ENCODE data around the gene DSE.

DSE gene

DNA sequence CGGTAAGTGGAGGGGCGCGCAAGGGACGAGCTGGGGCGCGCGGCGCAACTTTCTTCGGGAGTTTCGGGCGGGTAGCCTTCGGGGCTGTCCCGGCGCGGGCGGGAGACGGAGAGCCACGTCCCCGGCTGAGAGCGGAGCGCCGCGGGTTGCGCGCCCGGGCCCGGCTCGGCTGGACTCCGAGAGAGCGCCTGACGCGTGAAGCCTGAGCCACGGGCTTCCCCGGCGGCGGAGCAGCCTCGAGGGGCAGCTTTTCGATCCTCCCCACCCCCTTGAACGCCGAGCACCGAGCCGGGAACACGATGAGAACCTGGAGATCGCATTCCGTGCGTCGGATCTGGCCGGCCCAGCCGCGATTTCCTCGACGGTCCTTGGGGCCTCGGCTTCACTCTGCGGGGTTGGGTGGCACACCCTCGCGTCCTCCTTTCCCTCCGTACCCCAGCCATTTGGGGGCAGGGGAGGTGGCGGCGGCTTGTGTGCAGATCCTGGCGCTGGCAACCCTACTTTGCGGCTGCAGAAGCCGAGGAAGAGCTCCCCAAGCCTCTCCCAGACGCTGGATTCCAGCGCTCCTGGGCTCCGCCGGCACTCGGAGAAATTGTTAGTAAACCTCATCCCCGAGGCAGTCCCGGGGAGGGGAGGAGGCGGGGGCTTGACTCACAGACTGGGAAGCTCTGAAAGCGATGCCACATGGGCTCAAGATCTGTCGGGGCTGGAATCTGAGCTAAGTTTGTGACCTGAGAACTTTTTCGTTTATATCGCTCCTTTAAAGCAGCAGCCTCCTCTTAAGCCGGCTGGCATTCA lies 572 bp downstream of the DSE start:
- TF ChIP-seq ZBTB7A (IDR thresholded peaks at IDR 0.05; ENCODE audit: low read depth) (0 out of 2 replicates have a peak, but pooled peaks have one; percentile 26), NFIC (IDR thresholded peaks at IDR 0.05) (no peak)

DNA sequence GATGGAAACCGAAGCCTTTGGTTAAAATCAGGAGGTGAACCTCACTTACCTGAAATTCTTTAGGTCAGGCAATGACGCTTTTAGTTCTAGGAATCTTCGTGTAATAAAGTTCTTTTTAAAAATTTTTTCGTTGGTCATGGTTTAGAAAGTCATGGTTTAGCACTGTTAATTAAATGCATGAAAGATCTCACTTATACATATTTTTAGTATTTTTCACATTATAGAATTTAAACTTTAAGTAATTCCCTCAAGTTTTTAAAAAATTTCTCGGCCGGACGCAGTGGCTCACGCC lies 1.1 kb downstream of the DSE start:
- TF ChIP-seq FOXM1 (IDR thresholded peaks at IDR 0.05; ENCODE audit: borderline replicate concordance, low read depth), result no peak
- TF ChIP-seq NFIC (IDR thresholded peaks at IDR 0.05), result no peak
- no peak for TF ChIP-seq TCF12 (IDR thresholded peaks at IDR 0.05; ENCODE audit: low read depth)
- TF ChIP-seq ZBTB7A (IDR thresholded peaks at IDR 0.05; ENCODE audit: low read depth), result no peak
- no peak for TF ChIP-seq RAD21 (IDR thresholded peaks at IDR 0.05; ENCODE audit: low read depth)
- TF ChIP-seq EGR1 (IDR thresholded peaks at IDR 0.05), result no peak
- TF ChIP-seq TEAD4 (IDR thresholded peaks at IDR 0.05), result no peak
- TF ChIP-seq, protein P1, sequence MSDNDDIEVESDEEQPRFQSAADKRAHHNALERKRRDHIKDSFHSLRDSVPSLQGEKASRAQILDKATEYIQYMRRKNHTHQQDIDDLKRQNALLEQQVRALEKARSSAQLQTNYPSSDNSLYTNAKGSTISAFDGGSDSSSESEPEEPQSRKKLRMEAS (IDR thresholded peaks at IDR 0.05), result no peak
- no peak for TF ChIP-seq YY1 (IDR thresholded peaks at IDR 0.05; ENCODE audit: low read depth)
- no peak for TF ChIP-seq TAF1 (IDR thresholded peaks at IDR 0.05; ENCODE audit: low read depth)
- no peak for TF ChIP-seq CEBPB (IDR thresholded peaks at IDR 0.05)
- TF ChIP-seq, protein P2, sequence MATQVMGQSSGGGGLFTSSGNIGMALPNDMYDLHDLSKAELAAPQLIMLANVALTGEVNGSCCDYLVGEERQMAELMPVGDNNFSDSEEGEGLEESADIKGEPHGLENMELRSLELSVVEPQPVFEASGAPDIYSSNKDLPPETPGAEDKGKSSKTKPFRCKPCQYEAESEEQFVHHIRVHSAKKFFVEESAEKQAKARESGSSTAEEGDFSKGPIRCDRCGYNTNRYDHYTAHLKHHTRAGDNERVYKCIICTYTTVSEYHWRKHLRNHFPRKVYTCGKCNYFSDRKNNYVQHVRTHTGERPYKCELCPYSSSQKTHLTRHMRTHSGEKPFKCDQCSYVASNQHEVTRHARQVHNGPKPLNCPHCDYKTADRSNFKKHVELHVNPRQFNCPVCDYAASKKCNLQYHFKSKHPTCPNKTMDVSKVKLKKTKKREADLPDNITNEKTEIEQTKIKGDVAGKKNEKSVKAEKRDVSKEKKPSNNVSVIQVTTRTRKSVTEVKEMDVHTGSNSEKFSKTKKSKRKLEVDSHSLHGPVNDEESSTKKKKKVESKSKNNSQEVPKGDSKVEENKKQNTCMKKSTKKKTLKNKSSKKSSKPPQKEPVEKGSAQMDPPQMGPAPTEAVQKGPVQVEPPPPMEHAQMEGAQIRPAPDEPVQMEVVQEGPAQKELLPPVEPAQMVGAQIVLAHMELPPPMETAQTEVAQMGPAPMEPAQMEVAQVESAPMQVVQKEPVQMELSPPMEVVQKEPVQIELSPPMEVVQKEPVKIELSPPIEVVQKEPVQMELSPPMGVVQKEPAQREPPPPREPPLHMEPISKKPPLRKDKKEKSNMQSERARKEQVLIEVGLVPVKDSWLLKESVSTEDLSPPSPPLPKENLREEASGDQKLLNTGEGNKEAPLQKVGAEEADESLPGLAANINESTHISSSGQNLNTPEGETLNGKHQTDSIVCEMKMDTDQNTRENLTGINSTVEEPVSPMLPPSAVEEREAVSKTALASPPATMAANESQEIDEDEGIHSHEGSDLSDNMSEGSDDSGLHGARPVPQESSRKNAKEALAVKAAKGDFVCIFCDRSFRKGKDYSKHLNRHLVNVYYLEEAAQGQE (IDR thresholded peaks at IDR 0.05; ENCODE audit: low read depth), result no peak
- TF ChIP-seq CREB1 (IDR thresholded peaks at IDR 0.05; ENCODE audit: low read depth), result no peak
- TF ChIP-seq EP300 (IDR thresholded peaks at IDR 0.05; ENCODE audit: borderline replicate concordance), result no peak
- TF ChIP-seq, protein P3, sequence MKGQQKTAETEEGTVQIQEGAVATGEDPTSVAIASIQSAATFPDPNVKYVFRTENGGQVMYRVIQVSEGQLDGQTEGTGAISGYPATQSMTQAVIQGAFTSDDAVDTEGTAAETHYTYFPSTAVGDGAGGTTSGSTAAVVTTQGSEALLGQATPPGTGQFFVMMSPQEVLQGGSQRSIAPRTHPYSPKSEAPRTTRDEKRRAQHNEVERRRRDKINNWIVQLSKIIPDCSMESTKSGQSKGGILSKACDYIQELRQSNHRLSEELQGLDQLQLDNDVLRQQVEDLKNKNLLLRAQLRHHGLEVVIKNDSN (IDR thresholded peaks at IDR 0.05), result no peak

DNA sequence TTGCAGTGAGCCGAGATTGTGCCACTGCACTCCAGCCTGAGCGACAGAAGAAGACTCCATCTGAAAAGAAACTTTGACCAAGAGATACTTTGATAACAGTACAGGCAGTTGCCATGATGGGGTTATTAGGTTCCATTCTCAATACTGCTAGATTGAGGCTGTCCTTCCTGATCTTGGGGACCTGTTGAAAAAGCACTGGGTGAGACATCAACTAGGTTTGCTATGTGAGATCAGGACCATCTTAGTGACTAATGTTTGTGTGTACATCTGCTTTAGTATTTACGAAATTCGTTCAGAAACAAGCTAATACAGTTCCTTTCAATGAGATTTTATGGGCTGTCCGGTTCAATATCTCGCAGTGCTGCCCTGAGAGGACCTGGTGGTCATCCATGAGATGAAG lies 2.6 kb downstream of the DSE start:
- TF ChIP-seq ZBTB7A (IDR thresholded peaks at IDR 0.05; ENCODE audit: low read depth) (no peak), EP300 (IDR thresholded peaks at IDR 0.05; ENCODE audit: borderline replicate concordance) (no peak), CREB1 (IDR thresholded peaks at IDR 0.05; ENCODE audit: low read depth) (no peak), YY1 (IDR thresholded peaks at IDR 0.05; ENCODE audit: low read depth) (no peak), EGR1 (IDR thresholded peaks at IDR 0.05) (no peak), TAF1 (IDR thresholded peaks at IDR 0.05; ENCODE audit: low read depth) (no peak), TCF12 (IDR thresholded peaks at IDR 0.05; ENCODE audit: low read depth) (no peak), TEAD4 (IDR thresholded peaks at IDR 0.05) (no peak), RAD21 (IDR thresholded peaks at IDR 0.05; ENCODE audit: low read depth) (no peak), FOXM1 (IDR thresholded peaks at IDR 0.05; ENCODE audit: borderline replicate concordance, low read depth) (no peak), CEBPB (IDR thresholded peaks at IDR 0.05) (no peak)
- TF ChIP-seq, protein P1 (IDR thresholded peaks at IDR 0.05), result no peak
- TF ChIP-seq, protein P2 (IDR thresholded peaks at IDR 0.05; ENCODE audit: low read depth), result no peak

DNA sequence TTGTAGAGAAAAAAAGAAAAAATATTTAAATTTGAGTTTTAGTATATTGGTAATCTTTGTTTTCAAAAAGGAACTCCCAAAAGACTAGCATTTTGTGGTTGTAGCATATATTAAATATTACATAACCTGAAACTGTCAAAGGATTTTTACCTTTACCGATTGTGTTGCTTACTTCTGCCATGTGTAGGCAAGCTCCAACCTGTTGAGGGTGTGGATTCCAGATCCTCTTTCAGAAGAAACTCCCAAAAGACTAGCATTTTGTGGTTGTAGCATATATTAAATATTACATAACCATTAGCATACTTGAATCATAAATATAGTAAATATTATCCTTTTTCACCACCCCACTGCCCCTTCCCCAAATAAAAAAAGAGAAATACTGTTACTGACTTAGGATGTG lies 3.2 kb downstream of the DSE start:
- no peak for TF ChIP-seq RAD21 (IDR thresholded peaks at IDR 0.05; ENCODE audit: low read depth)

DNA sequence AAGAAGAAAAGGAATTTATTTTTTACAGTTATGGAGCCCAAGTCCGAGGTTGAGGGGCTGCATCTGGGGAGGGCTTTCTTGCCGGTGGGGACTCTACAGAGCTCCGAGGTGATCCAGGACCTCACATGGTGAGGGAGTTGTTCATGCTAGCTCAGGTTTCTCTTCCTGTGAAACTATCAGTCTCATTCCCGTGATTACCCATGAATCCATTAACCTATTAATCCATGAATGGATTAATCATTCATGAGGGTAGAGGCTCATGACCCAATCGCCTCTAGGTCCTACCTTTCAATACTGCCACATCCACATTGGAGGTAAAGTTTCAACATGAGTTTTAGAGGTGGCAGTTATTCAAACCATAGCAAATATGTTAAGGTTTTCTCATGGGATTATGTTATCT lies 3.8 kb downstream of the DSE start:
- TF ChIP-seq ZBTB7A (IDR thresholded peaks at IDR 0.05; ENCODE audit: low read depth) (no peak), TAF1 (IDR thresholded peaks at IDR 0.05; ENCODE audit: low read depth) (no peak), EGR1 (IDR thresholded peaks at IDR 0.05) (no peak), CREB1 (IDR thresholded peaks at IDR 0.05; ENCODE audit: low read depth) (no peak), EP300 (IDR thresholded peaks at IDR 0.05; ENCODE audit: borderline replicate concordance) (no peak), CEBPB (IDR thresholded peaks at IDR 0.05) (no peak), FOXM1 (IDR thresholded peaks at IDR 0.05; ENCODE audit: borderline replicate concordance, low read depth) (no peak)
- TF ChIP-seq, protein P3 (IDR thresholded peaks at IDR 0.05), result no peak

DNA sequence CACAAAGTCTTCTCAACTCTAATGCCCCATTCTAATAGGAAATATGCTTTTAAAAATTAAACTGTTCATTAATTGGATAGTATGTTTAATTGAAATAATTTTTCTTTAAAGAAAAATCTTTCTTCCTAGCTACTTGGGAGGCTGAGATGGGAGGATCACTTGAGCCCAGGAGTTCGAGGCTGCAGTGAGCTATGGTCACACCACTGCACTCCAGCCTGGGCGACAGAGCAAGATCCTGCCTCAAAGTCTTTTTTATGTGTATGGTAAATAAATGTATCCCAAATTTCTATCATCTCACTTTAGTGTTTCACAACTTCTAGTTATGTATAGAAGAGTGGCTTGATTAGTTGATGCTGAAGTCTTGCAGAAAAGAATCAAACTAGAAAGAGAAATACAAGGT lies 4.5 kb downstream of the DSE start:
- TF ChIP-seq TAF1 (IDR thresholded peaks at IDR 0.05; ENCODE audit: low read depth), result no peak
- no peak for TF ChIP-seq TCF12 (IDR thresholded peaks at IDR 0.05; ENCODE audit: low read depth)
- TF ChIP-seq, protein P1 (IDR thresholded peaks at IDR 0.05), result no peak
- no peak for TF ChIP-seq EGR1 (IDR thresholded peaks at IDR 0.05)
- TF ChIP-seq YY1 (IDR thresholded peaks at IDR 0.05; ENCODE audit: low read depth), result no peak
- no peak for TF ChIP-seq FOXM1 (IDR thresholded peaks at IDR 0.05; ENCODE audit: borderline replicate concordance, low read depth)
- TF ChIP-seq TEAD4 (IDR thresholded peaks at IDR 0.05), result no peak
- TF ChIP-seq, protein P2 (IDR thresholded peaks at IDR 0.05; ENCODE audit: low read depth), result no peak
- TF ChIP-seq RAD21 (IDR thresholded peaks at IDR 0.05; ENCODE audit: low read depth), result no peak
